ENCODE data around the gene RTL5.

- no peak for TF ChIP-seq CTCF (IDR thresholded peaks at IDR 0.05; ENCODE audit: poor library complexity, severe bottlenecking)
- TF ChIP-seq SMC3 (conservative IDR thresholded peaks at IDR 0.05; ENCODE audit: poor library complexity) = no peak
- TF ChIP-seq POLR2AphosphoS5 (IDR thresholded peaks at IDR 0.05) = no peak
- TF ChIP-seq EP300 (conservative IDR thresholded peaks at IDR 0.05; ENCODE audit: poor library complexity, severe bottlenecking) = no peak
- TF ChIP-seq MXI1 (conservative IDR thresholded peaks at IDR 0.05; ENCODE audit: poor library complexity, severe bottlenecking) = no peak
- no peak for TF ChIP-seq EZH2 (IDR thresholded peaks at IDR 0.05; ENCODE audit: borderline replicate concordance, insufficient read depth, low read length, poor library complexity, severe bottlenecking)
- no peak for TF ChIP-seq RAD21 (conservative IDR thresholded peaks at IDR 0.05)
- TF ChIP-seq REST (IDR thresholded peaks at IDR 0.05; ENCODE audit: borderline replicate concordance) = no peak
- TF ChIP-seq TAF1 (IDR thresholded peaks at IDR 0.05; ENCODE audit: low read depth) = no peak
These were observed 1.5 kb downstream of the RTL5 start for GRCh38 chrX:72130156-72130761.
